ENCODE measurements around the gene C16orf95. TPM values are rescaled to one million over a fixed set of nuclear protein-coding genes. Genes with fewer than 3 reads are reported as not detected.

Gene C16orf95
- total and polyA plus RNA-seq, 9 donors: 2.1 to 3.4 (median 2.8) TPM

DNA sequence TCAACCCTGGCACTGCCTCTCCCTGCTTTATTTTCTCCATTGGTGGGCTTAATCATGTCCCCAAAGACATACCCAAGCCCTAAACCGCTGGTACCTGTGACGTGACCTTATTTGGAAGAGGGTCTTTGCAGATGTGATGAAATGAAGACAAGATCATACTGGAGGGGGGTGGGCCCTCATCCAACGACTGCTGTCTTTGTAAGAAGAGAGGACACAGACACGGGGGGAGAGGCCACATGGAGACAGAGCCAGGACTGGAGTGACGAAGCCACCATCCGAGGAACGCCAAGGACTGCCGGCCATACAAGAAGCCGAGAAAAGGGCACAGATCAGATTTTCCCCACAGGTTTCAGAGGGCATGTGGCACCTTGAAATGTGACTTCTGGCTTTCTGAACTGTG, 62.5 kb downstream of the C16orf95 start:
- H3K4me1 ChIP-seq (ENCODE audit: control insufficient read depth, insufficient read depth, low read length): no peaks in the 10 kb centered on the region
- peaks cover 12% of the 10 kb centered on the region for H3K27me3 ChIP-seq (ENCODE audit: control insufficient read depth, insufficient read depth, low read length)
- H3K9me3 ChIP-seq (replicated peaks; ENCODE audit: control insufficient read depth, low read depth, low read length): no peaks in the 10 kb centered on the region
- no peak for DNase-seq
- no peak overlapping the region for H3K27ac ChIP-seq (ENCODE audit: low read length)
- H3K4me3 ChIP-seq (ENCODE audit: low read length): no peak overlapping the region
- H3K36me3 ChIP-seq (ENCODE audit: control insufficient read depth, insufficient read depth, low read length): no peaks in the 10 kb centered on the region
- WGBS (ENCODE audit: insufficient coverage): 81% methylated on average over 7 of the region's 9 CpGs

DNA sequence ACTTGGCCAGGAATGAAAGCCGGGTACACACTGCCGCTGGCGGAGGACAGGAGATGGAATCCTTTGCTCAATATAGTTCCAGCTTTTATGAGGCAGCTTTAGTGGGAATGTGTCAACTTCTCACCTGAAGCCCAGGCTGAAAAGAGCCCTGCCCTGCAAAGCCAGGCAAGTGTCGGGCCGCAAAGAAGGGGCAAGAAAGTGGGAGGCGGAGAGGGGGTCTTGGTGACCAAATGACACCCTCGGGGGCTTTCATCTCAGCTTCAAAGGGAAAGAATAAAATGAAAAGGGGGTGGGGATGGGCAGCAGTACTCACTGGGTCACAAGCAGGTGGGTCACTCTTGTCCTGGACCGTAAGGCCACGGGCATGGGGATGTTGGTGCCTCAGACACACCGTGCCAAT, 62.9 kb downstream of the C16orf95 start:
- Histone ChIP-seq H3K27me3 (ENCODE audit: control insufficient read depth, insufficient read depth, low read length) (peaks cover 12% of the 10 kb centered on the region), H3K27ac (ENCODE audit: low read length) (no peak overlapping the region), H3K9me3 (replicated peaks; ENCODE audit: control insufficient read depth, low read depth, low read length) (no peaks in the 10 kb centered on the region), H3K4me1 (ENCODE audit: control insufficient read depth, insufficient read depth, low read length) (no peaks in the 10 kb centered on the region), H3K4me3 (ENCODE audit: low read length) (no peak overlapping the region), H3K36me3 (ENCODE audit: control insufficient read depth, insufficient read depth, low read length) (no peaks in the 10 kb centered on the region)
- 49% methylated on average over 9 of the region's 10 CpGs for WGBS (ENCODE audit: insufficient coverage)
- DNase-seq: peak; percentile 16

- WGBS (ENCODE audit: insufficient coverage): 53% methylated on average over 3 of the region's 7 CpGs
- Histone ChIP-seq H3K36me3 (ENCODE audit: control insufficient read depth, insufficient read depth, low read length) (no peaks in the 10 kb centered on the region), H3K4me1 (ENCODE audit: control insufficient read depth, insufficient read depth, low read length) (no peaks in the 10 kb centered on the region), H3K27me3 (ENCODE audit: control insufficient read depth, insufficient read depth, low read length) (peaks cover 12% of the 10 kb centered on the region), H3K4me3 (ENCODE audit: low read length) (no peak overlapping the region), H3K9me3 (replicated peaks; ENCODE audit: control insufficient read depth, low read depth, low read length) (no peaks in the 10 kb centered on the region), H3K27ac (ENCODE audit: low read length) (no peak overlapping the region)
- DNase-seq: no peak
Observed at GRCh38 chr16:87253536-87253935, 63.7 kb downstream of the C16orf95 start.

Other genes starting within 250 kb of the C16orf95 start
- gene FBXO31, start 66.4 kb upstream of the C16orf95 start, total RNA-seq: 21.5 TPM
- gene FBXO31, start 66.4 kb upstream of the C16orf95 start, polyA plus RNA-seq (ENCODE audit: insufficient read depth in 1 of 8, insufficient read length in 8 of 8, low replicate concordance in 1 of 8): 10 to 100 TPM; 19.4 to 32.0 (median 27.4) TPM
- 24.4 TPM for gene MAP1LC3B, start 74.9 kb upstream of the C16orf95 start, total RNA-seq
- gene MAP1LC3B, start 74.9 kb upstream of the C16orf95 start, polyA plus RNA-seq (ENCODE audit: insufficient read depth in 1 of 8, insufficient read length in 8 of 8, low replicate concordance in 1 of 8): 10 to 100 TPM; 42.8 to 57.1 (median 48.8) TPM
- 10.1 TPM for gene ZCCHC14, start 175.6 kb upstream of the C16orf95 start, total RNA-seq
- 10 to 100 TPM; 14.6 to 23.2 (median 18.3) TPM for gene ZCCHC14, start 175.6 kb upstream of the C16orf95 start, polyA plus RNA-seq (ENCODE audit: insufficient read depth in 1 of 8, insufficient read length in 8 of 8, low replicate concordance in 1 of 8)